SKM-1 treated with dmso at 0.1 percent for 144 hours (cell line): ENCODE data around the gene THSD4.

Experiments
- DNase-seq: peaks from one replicate; lab custom pipeline; 2025; ENCODE audit not compliant: unreplicated experiment; lab: John Stamatoyannopoulos, UW

The THSD4 gene

GRCh38 chr15:71811036-71811736 lies 695.9 kb downstream of the THSD4 start:
- DNase-seq: no peak

GRCh38 chr15:71811752-71812735 lies 696.8 kb downstream of the THSD4 start:
- no peak for DNase-seq

DNA sequence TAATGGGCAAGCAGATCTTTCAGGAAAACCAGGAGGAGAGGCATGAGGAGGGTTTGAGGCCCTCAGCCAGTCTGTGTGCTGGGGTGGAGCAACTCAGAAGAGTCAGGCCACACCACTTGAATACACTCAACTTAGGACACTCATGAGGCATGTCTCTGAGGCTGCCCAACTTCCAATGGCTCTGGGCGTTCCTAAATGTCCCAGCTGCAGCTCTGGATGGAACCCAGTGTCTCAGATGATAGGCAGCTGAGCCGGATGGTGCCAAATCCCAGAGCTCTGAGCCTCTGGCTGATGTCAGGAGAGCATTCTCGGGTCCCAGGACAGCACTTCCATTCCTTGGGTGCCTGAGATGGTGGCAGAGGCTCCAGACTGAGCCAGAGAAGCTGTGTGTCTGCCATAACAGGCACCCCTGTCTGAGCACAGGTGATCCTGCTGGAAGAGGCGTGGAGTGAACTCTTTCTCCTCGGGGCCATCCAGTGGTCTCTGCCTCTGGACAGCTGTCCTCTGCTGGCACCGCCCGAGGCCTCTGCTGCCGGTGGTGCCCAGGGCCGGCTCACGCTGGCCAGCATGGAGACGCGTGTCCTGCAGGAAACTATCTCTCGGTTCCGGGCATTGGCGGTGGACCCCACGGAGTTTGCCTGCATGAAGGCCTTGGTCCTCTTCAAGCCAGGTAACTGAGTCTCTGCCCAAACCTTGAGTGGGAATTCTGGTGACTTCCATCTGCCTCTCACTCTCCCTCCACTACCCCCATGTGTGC lies 697.9 kb downstream of the THSD4 start:
- no peak for DNase-seq

DNA sequence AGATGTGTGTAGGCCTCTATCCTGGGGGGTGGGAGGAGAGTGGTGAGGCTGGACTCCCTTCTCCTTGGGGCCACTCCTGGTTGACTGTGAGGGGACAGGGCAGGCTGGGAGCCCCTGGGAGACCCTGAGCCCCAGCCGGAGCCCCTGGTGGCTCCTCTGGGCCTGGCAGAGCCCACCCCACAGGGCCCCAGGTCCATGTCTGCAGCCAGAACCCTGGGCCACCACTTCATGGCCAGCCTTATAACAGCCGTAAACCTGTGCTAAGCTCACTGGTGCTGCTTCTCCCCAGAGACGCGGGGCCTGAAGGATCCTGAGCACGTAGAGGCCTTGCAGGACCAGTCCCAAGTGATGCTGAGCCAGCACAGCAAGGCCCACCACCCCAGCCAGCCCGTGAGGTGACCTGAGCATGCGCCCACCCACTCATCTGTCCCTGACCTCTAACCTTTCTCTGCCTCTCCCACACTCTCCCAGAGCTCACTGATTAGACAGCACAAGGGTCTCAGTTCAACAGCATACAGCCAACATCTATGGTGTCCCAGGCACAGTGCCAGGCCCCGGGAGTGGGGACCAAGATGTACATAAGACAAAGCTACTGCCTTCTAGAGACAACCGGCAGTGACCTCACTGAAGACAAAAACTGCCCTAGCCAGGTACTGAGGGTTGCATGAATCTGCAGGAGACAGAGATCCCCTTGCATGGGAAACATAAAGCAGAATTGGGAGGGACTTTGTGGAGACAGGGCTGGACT lies 698.6 kb downstream of the THSD4 start:
- no peak for DNase-seq

- DNase-seq: no peak
Observed at GRCh38 chr15:71815301-71815700, 700.0 kb downstream of the THSD4 start.

DNA sequence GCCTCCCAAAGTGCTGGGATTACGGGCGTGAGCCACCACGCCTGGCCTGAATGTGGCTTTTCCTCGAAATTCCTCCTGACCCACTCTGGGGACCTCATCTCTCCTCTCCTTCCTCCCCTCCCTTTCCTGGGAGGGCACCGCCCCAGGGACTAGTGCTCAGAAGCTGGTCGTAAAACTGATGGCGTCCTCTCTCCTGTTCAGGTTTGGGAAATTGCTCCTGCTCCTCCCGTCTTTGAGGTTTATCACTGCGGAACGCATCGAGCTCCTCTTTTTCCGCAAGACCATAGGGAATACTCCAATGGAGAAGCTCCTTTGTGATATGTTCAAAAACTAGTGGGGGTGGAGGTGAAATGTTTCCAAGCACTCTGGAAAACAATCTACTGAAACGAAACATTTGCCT lies 702.1 kb downstream of the THSD4 start:
- DNase-seq: no peak

DNA sequence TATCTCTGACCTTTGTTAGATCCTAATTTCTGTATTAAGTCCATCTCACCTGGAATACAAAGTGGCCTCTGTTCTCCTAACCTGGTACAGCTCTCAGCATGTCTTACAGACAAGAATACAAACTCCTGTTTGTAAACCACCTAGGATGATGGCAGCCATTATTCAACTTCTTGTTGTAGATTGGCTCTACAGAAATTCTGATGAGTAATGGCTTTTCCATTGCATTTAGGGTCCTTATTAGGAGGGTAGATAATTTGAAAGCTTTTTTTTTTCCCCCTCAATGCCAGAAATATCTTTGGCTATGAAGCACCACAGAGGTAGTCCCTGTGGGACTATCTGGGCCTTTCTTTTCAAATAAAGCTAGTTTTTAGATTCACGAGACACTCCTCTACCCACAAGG lies 704.9 kb downstream of the THSD4 start:
- no peak for DNase-seq

GRCh38 chr15:71821547-71822129 lies 706.4 kb downstream of the THSD4 start:
- no peak for DNase-seq

GRCh38 chr15:71822890-71823630 lies 707.8 kb downstream of the THSD4 start:
- no peak for DNase-seq

GRCh38 chr15:71823801-71824200 lies 708.5 kb downstream of the THSD4 start:
- no peak for DNase-seq

GRCh38 chr15:71825021-71825730 lies 709.9 kb downstream of the THSD4 start:
- DNase-seq: no peak

DNA sequence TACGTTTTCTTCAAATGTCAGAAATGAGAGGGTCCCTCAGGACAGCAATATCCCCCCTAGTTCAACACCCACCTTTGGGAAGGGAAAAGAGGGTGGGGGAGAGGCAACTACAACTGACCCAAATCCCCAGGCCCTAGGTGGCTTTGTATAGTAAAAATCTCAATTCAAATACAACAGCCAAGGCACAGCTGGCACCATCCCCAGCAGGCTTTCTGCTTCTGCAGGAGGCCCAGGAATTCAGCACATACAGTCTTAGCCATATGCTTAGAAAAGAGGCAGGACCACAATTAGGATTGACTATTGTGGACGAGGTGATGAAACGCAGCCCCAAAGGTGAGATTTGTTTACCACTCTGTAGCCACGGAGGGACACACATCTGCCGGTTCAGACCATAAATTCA lies 710.9 kb downstream of the THSD4 start:
- DNase-seq: no peak

DNA sequence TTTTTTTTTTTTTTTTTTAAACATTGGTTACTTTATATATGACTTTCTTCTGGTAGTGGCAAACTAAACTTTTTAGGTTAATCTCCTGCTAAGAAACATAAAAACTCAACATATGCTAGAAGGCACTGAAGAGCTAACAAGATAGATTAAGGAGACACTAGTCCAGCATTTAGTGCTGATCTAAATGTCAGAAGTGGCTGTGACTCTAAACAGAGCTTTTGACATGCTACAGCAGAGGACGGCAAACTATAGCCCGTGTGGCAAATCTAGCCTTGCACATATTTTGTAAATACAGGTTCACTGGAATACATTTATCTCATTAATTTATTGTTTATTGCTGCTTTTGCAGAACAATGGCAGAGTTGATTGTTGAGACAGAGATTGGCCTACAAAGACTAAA lies 715.7 kb downstream of the THSD4 start:
- no peak for DNase-seq
